Activated B cell treated with CpG ODN at 0.5 μM for 24 hours (primary cell): ENCODE results near the gene CD53. TPM values are rescaled to one million over a fixed set of nuclear protein-coding genes. Genes with fewer than 3 reads are reported as not detected.
"Not testable (repeated sequence)": the region's sequence is repeated elsewhere in the genome, so short reads cannot be mapped to it uniquely, and the experiment has no call there.

Experiments
- ATAC-seq: fragments of 200-7000 bp; cut with Tn5 transposase; one replicate; pipeline ENCODE4 v1.10.0; 2021; ENCODE audit warnings: low read depth, mild to moderate bottlenecking, moderate library complexity
- CTCF ChIA-PET: fragments of 350-600 bp; sonication (Branson Sonifier 250); formaldehyde crosslinking; loops from one replicate; lab custom pipeline; 2021; ENCODE audit warnings: antibody characterized with exemption; lab: Charles Lee
- POLR2A ChIA-PET: fragments of 350-600 bp; sonication (Branson Sonifier 250); formaldehyde crosslinking; loops from one replicate; lab custom pipeline; 2021; ENCODE audit warnings: antibody characterized with exemption; lab: Charles Lee
- DNase-seq: peaks from one replicate; pipeline ENCODE4 v3.0.0; 2022
- H3K27ac Mint-ChIP-seq: one replicate; pipeline ENCODE4 v1.8.0; 2020; ENCODE audit warnings: mixed read lengths
- H3K27me3 Mint-ChIP-seq: one replicate; pipeline ENCODE4 v1.8.0; 2021; ENCODE audit warnings: mixed read lengths
- H3K36me3 Mint-ChIP-seq: one replicate; pipeline ENCODE4 v1.8.0; 2021; ENCODE audit warnings: low read depth, mixed read lengths
- H3K4me1 Mint-ChIP-seq: one replicate; pipeline ENCODE4 v1.8.0; 2021; ENCODE audit warnings: mixed read lengths
- H3K4me3 Mint-ChIP-seq: one replicate; pipeline ENCODE4 v1.8.0; 2020; ENCODE audit warnings: mild to moderate bottlenecking, mixed read lengths
- H3K9me3 Mint-ChIP-seq: one replicate; pipeline ENCODE4 v1.8.0; 2020; ENCODE audit warnings: mixed read lengths
- CTCF ChIP-seq: fragments of 200-600 bp; IDR thresholded peaks from one replicate; pipeline ENCODE4 v1.8.0; 2022; ENCODE audit warnings: antibody characterized with exemption, mild to moderate bottlenecking
- intact Hi-C: fragments of 100-400 bp; cut with micrococcal nuclease; formaldehyde crosslinking; loops from one replicate; pipeline ENCODE4 v1.15.1; 2024
- total RNA-seq: library from RNA; stranded (reverse); gene quantifications from 2 replicates; pipeline ENCODE4 v1.2.3, GENCODE V29; 2022

The CD53 gene
- total RNA-seq, 1 donor from 2014 or later, result 522 TPM

- Mint-ChIP-seq H3K36me3 (no peaks in the 10 kb centered on the region), H3K27me3 (no peaks in the 10 kb centered on the region), H3K4me3 (no peak overlapping the region), H3K9me3 (peaks cover 10% of the 10 kb centered on the region), H3K4me1 (peaks cover 40% of the 10 kb centered on the region), H3K27ac (peak overlapping the region; percentile 73)
- ATAC-seq (no peak), DNase-seq (no peak)
- intact Hi-C loops, result loop anchor here (1.0 to 2.0 kb wide), 3 partner anchors 9 to 14 kb away; partner anchors contain the start of gene CD53
- no peak for TF ChIP-seq CTCF
- CTCF ChIA-PET, result interaction anchor here (1.1 kb wide), 1 partner anchor 73 kb away, joined by 3 read pairs; no protein-coding TSS in a partner anchor
- POLR2A ChIA-PET, result interaction anchor here (0.6 to 6.5 kb wide), 4 partner anchors 14 to 521 kb away, joined by 3 to 36 read pairs (median 4); partner anchors contain the start of gene CD53
Observed at GRCh38 chr1:110859062-110859461, 13.9 kb upstream of the CD53 start.

GRCh38 chr1:110860174-110860573, 12.8 kb upstream of the CD53 start:
- Mint-ChIP-seq H3K4me3 (no peak overlapping the region), H3K27ac (no peak overlapping the region), H3K36me3 (no peaks in the 10 kb centered on the region), H3K27me3 (no peaks in the 10 kb centered on the region), H3K4me1 (peaks cover 50% of the 10 kb centered on the region), H3K9me3 (peaks cover 15% of the 10 kb centered on the region)
- TF ChIP-seq CTCF, result no peak
- DNase-seq (no peak), ATAC-seq (no peak)
- ChIA-PET CTCF (interaction anchor here (1.1 kb wide), 2 partner anchors 12 to 74 kb away, joined by 3 read pairs; no protein-coding TSS in a partner anchor), POLR2A (interaction anchor here (0.6 to 6.5 kb wide), 5 partner anchors 12 to 556 kb away, joined by 3 to 36 read pairs (median 3); partner anchors contain the start of gene CD53)
- intact Hi-C loops, result no loop called here

- H3K36me3 Mint-ChIP-seq, H3K27ac Mint-ChIP-seq, DNase-seq, ATAC-seq, intact Hi-C loops, H3K27me3 Mint-ChIP-seq: not testable (repeated sequence)
- H3K4me1 Mint-ChIP-seq, result peaks cover 53% of the 10 kb centered on the region
- peak overlapping the region; percentile 49 for H3K4me3 Mint-ChIP-seq
- peaks cover 17% of the 10 kb centered on the region for H3K9me3 Mint-ChIP-seq
- ChIA-PET POLR2A (interaction anchor here (1.4 to 6.5 kb wide), 2 partner anchors 12 to 15 kb away, joined by 3 to 36 read pairs; partner anchors contain the start of gene CD53), CTCF (interaction anchor here (1.1 kb wide), 1 partner anchor 12 kb away, joined by 3 read pairs; no protein-coding TSS in a partner anchor)
Observed at GRCh38 chr1:110860620-110861019, 12.3 kb upstream of the CD53 start.

GRCh38 chr1:110861942-110862341, 11.0 kb upstream of the CD53 start:
- CTCF ChIA-PET, intact Hi-C loops, H3K27ac Mint-ChIP-seq, ATAC-seq, H3K27me3 Mint-ChIP-seq, DNase-seq, H3K36me3 Mint-ChIP-seq: not testable (repeated sequence)
- Mint-ChIP-seq H3K9me3 (peaks cover 17% of the 10 kb centered on the region), H3K4me3 (peak overlapping the region; percentile 17), H3K4me1 (peaks cover 61% of the 10 kb centered on the region)
- POLR2A ChIA-PET, result interaction anchor here (6.5 kb wide), 1 partner anchor 11 kb away, joined by 36 read pairs; the partner anchor contains the start of gene CD53

GRCh38 chr1:110864287-110864686, 8.7 kb upstream of the CD53 start:
- peaks cover 67% of the 10 kb centered on the region for H3K4me1 Mint-ChIP-seq
- no peaks in the 10 kb centered on the region for H3K36me3 Mint-ChIP-seq
- TF ChIP-seq CTCF, result no peak
- no peak overlapping the region for H3K27ac Mint-ChIP-seq
- no peak overlapping the region for H3K4me3 Mint-ChIP-seq
- ChIA-PET POLR2A (interaction anchor here (1.1 kb wide), 1 partner anchor 14 kb away, joined by 4 read pairs; no protein-coding TSS in a partner anchor), CTCF (interaction anchor here (1.0 kb wide), 1 partner anchor 35 kb away, joined by 4 read pairs; no protein-coding TSS in a partner anchor)
- ATAC-seq (no peak), DNase-seq (no peak)
- H3K27me3 Mint-ChIP-seq, result no peaks in the 10 kb centered on the region
- peaks cover 17% of the 10 kb centered on the region for H3K9me3 Mint-ChIP-seq
- intact Hi-C loops, result no loop called here
